ENCODE results near the gene PTPRM. TPM values are rescaled to one million over a fixed set of nuclear protein-coding genes. Genes with fewer than 3 reads are reported as not detected.

PTPRM gene
- total RNA-seq, 1 experiment from 2014 or later = 11.1 TPM

DNA sequence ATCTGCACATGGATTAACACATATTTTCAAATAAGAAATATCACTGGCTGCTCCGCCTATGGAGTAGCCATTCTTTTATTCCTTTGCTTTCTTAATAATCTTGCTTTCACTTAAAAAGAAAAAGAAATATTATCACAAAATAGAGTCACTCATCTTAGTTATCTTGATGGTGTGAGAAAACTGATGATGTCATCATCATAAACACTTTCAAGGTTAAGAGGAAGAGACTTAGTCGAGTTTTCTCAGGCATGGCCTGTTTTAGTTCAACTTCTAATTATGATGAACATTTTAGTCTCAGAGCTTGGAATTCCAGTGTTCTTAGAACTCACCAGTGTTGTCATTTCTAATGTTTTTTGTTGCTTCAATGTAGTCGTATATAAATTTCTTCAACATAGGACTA, 506.1 kb downstream of the PTPRM start:
- no peaks in the 10 kb centered on the region for H3K9me3 Mint-ChIP-seq
- H3K36me3 Mint-ChIP-seq = 0 out of 2 replicates have a peak, but pooled peaks cover 3% of the 10 kb centered on the region
- ATAC-seq (no peak), DNase-seq (ENCODE audit: low spot score) (no peak)
- H3K4me1 Mint-ChIP-seq = peaks cover 5% of the 10 kb centered on the region
- ChIA-PET CTCF (no interaction called here), POLR2A (no interaction called here)
- H3K27me3 Mint-ChIP-seq (ENCODE audit: low read depth) = no peaks in the 10 kb centered on the region
- TF ChIP-seq, protein P1, sequence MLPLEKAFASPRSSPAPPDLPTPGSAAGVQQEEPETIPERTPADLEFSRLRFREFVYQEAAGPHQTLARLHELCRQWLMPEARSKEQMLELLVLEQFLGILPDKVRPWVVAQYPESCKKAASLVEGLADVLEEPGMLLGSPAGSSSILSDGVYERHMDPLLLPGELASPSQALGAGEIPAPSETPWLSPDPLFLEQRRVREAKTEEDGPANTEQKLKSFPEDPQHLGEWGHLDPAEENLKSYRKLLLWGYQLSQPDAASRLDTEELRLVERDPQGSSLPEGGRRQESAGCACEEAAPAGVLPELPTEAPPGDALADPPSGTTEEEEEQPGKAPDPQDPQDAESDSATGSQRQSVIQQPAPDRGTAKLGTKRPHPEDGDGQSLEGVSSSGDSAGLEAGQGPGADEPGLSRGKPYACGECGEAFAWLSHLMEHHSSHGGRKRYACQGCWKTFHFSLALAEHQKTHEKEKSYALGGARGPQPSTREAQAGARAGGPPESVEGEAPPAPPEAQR (CRISPR knock-in tag; IDR thresholded peaks at IDR 0.05) = no peak
- TF ChIP-seq, protein P2, sequence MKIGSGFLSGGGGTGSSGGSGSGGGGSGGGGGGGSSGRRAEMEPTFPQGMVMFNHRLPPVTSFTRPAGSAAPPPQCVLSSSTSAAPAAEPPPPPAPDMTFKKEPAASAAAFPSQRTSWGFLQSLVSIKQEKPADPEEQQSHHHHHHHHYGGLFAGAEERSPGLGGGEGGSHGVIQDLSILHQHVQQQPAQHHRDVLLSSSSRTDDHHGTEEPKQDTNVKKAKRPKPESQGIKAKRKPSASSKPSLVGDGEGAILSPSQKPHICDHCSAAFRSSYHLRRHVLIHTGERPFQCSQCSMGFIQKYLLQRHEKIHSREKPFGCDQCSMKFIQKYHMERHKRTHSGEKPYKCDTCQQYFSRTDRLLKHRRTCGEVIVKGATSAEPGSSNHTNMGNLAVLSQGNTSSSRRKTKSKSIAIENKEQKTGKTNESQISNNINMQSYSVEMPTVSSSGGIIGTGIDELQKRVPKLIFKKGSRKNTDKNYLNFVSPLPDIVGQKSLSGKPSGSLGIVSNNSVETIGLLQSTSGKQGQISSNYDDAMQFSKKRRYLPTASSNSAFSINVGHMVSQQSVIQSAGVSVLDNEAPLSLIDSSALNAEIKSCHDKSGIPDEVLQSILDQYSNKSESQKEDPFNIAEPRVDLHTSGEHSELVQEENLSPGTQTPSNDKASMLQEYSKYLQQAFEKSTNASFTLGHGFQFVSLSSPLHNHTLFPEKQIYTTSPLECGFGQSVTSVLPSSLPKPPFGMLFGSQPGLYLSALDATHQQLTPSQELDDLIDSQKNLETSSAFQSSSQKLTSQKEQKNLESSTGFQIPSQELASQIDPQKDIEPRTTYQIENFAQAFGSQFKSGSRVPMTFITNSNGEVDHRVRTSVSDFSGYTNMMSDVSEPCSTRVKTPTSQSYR (CRISPR knock-in tag; IDR thresholded peaks at IDR 0.05) = no peak
- H3K4me3 Mint-ChIP-seq = no peak overlapping the region
- no peak overlapping the region for H3K27ac Mint-ChIP-seq

DNA sequence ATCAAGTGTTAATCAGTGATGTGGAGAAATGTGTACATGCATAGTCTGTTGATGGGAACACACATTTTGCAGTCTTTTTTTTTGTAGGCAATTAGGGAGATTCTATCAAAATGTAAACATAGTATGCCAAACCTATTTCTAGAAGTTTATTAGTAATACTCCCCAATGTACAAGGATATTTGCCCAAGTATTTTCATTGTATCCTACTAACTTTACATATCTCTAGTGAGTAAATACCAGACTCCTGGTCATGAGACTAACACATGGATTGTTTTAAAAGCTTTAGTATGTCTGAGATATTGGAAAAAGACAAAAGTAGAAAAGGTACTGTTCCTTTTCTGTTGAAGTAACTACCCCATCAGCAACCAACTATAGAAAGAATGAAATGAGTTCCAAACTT, 513.0 kb downstream of the PTPRM start:
- POLR2A ChIA-PET = no interaction called here
- DNase-seq (ENCODE audit: low spot score) = no peak
- Mint-ChIP-seq H3K27me3 (ENCODE audit: low read depth) (peaks cover 28% of the 10 kb centered on the region), H3K27ac (no peak overlapping the region), H3K4me1 (peaks cover 38% of the 10 kb centered on the region), H3K36me3 (no peaks in the 10 kb centered on the region), H3K9me3 (no peaks in the 10 kb centered on the region), H3K4me3 (no peak overlapping the region)
- no peak for ATAC-seq
- TF ChIP-seq ZNF138 (CRISPR knock-in tag; conservative IDR thresholded peaks at IDR 0.05) (no peak), JAZF1 (CRISPR knock-in tag; IDR thresholded peaks at IDR 0.05) (no peak), ZNF219 (CRISPR knock-in tag; IDR thresholded peaks at IDR 0.05; ENCODE audit: borderline replicate concordance) (no peak), KAT7 (CRISPR knock-in tag; IDR thresholded peaks at IDR 0.05; ENCODE audit: borderline replicate concordance) (no peak)
- CTCF ChIA-PET = no interaction called here

DNA sequence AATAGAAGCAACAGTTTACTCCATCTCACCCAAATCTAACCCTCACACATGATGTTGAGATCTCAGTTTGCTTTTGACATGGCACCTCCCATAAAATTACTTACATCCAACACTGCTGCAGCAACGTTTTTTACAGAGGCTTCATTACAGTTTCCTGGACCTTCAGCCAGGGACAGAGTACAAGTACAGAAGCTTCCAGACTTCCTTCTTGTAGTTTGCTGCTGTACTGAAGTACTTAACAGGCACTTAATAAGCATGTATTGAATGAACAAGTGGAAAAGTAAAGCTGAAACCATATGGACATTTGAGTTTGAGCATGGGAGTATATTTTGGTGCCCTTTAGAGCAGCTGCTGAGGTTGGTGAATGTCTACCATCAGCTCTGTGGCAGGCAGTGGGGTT, 514.2 kb downstream of the PTPRM start:
- Mint-ChIP-seq H3K36me3 (no peaks in the 10 kb centered on the region), H3K27ac (no peak overlapping the region), H3K9me3 (no peaks in the 10 kb centered on the region), H3K27me3 (ENCODE audit: low read depth) (peaks cover 40% of the 10 kb centered on the region), H3K4me3 (no peak overlapping the region), H3K4me1 (peaks cover 50% of the 10 kb centered on the region)
- ChIA-PET CTCF (interaction anchor here (1.0 kb wide), 2 partner anchors 291 to 808 kb away, joined by 3 read pairs; no protein-coding TSS in a partner anchor), POLR2A (no interaction called here)
- DNase-seq (ENCODE audit: low spot score) (no peak), ATAC-seq (no peak)
- TF ChIP-seq, protein P3, sequence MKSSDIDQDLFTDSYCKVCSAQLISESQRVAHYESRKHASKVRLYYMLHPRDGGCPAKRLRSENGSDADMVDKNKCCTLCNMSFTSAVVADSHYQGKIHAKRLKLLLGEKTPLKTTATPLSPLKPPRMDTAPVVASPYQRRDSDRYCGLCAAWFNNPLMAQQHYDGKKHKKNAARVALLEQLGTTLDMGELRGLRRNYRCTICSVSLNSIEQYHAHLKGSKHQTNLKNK (CRISPR knock-in tag; IDR thresholded peaks at IDR 0.05) = no peak
- TF ChIP-seq CREM (CRISPR knock-in tag; IDR thresholded peaks at IDR 0.05) = no peak
- TF ChIP-seq, protein P4, sequence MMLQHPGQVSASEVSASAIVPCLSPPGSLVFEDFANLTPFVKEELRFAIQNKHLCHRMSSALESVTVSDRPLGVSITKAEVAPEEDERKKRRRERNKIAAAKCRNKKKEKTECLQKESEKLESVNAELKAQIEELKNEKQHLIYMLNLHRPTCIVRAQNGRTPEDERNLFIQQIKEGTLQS (CRISPR knock-in tag; conservative IDR thresholded peaks at IDR 0.05) = no peak
- no peak for TF ChIP-seq SOX15 (CRISPR knock-in tag; IDR thresholded peaks at IDR 0.05)
- no peak for TF ChIP-seq ZNF121 (CRISPR knock-in tag; IDR thresholded peaks at IDR 0.05)
- TF ChIP-seq, protein P5, sequence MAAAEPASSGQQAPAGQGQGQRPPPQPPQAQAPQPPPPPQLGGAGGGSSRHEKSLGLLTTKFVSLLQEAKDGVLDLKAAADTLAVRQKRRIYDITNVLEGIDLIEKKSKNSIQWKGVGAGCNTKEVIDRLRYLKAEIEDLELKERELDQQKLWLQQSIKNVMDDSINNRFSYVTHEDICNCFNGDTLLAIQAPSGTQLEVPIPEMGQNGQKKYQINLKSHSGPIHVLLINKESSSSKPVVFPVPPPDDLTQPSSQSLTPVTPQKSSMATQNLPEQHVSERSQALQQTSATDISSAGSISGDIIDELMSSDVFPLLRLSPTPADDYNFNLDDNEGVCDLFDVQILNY (CRISPR knock-in tag; IDR thresholded peaks at IDR 0.05) = no peak
- no peak for TF ChIP-seq MYBL2 (CRISPR knock-in tag; IDR thresholded peaks at IDR 0.05)
- TF ChIP-seq NR3C1 (CRISPR knock-in tag; conservative IDR thresholded peaks at IDR 0.05; ENCODE audit: low read depth) = no peak
- TF ChIP-seq, protein P6, sequence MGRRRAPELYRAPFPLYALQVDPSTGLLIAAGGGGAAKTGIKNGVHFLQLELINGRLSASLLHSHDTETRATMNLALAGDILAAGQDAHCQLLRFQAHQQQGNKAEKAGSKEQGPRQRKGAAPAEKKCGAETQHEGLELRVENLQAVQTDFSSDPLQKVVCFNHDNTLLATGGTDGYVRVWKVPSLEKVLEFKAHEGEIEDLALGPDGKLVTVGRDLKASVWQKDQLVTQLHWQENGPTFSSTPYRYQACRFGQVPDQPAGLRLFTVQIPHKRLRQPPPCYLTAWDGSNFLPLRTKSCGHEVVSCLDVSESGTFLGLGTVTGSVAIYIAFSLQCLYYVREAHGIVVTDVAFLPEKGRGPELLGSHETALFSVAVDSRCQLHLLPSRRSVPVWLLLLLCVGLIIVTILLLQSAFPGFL (CRISPR knock-in tag; IDR thresholded peaks at IDR 0.05; ENCODE audit: borderline replicate concordance) = no peak
- no peak for TF ChIP-seq CREB1 (CRISPR knock-in tag; IDR thresholded peaks at IDR 0.05)
- TF ChIP-seq FOXP1 (CRISPR knock-in tag; IDR thresholded peaks at IDR 0.05; ENCODE audit: borderline replicate concordance) = no peak
- no peak for TF ChIP-seq ZNF263 (CRISPR knock-in tag; IDR thresholded peaks at IDR 0.05; ENCODE audit: low read depth)
- TF ChIP-seq SP1 (CRISPR knock-in tag; conservative IDR thresholded peaks at IDR 0.05) = no peak
- TF ChIP-seq NFE2L1 (CRISPR knock-in tag; IDR thresholded peaks at IDR 0.05) = no peak
- TF ChIP-seq ZNF396 (CRISPR knock-in tag; IDR thresholded peaks at IDR 0.05; ENCODE audit: borderline replicate concordance) = no peak
- TF ChIP-seq, protein P7, sequence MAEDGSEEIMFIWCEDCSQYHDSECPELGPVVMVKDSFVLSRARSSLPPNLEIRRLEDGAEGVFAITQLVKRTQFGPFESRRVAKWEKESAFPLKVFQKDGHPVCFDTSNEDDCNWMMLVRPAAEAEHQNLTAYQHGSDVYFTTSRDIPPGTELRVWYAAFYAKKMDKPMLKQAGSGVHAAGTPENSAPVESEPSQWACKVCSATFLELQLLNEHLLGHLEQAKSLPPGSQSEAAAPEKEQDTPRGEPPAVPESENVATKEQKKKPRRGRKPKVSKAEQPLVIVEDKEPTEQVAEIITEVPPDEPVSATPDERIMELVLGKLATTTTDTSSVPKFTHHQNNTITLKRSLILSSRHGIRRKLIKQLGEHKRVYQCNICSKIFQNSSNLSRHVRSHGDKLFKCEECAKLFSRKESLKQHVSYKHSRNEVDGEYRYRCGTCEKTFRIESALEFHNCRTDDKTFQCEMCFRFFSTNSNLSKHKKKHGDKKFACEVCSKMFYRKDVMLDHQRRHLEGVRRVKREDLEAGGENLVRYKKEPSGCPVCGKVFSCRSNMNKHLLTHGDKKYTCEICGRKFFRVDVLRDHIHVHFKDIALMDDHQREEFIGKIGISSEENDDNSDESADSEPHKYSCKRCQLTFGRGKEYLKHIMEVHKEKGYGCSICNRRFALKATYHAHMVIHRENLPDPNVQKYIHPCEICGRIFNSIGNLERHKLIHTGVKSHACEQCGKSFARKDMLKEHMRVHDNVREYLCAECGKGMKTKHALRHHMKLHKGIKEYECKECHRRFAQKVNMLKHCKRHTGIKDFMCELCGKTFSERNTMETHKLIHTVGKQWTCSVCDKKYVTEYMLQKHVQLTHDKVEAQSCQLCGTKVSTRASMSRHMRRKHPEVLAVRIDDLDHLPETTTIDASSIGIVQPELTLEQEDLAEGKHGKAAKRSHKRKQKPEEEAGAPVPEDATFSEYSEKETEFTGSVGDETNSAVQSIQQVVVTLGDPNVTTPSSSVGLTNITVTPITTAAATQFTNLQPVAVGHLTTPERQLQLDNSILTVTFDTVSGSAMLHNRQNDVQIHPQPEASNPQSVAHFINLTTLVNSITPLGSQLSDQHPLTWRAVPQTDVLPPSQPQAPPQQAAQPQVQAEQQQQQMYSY (CRISPR knock-in tag; IDR thresholded peaks at IDR 0.05) = no peak
